ENCODE results near the gene PAX5. TPM values are rescaled to one million over a fixed set of nuclear protein-coding genes. Genes with fewer than 3 reads are reported as not detected.
A peak's percentile ranks its signal among the peaks of the same experiment; 100 is the strongest.

PAX5 gene
- total RNA-seq, 6 experiments from 2014 or later = not detected

DNA sequence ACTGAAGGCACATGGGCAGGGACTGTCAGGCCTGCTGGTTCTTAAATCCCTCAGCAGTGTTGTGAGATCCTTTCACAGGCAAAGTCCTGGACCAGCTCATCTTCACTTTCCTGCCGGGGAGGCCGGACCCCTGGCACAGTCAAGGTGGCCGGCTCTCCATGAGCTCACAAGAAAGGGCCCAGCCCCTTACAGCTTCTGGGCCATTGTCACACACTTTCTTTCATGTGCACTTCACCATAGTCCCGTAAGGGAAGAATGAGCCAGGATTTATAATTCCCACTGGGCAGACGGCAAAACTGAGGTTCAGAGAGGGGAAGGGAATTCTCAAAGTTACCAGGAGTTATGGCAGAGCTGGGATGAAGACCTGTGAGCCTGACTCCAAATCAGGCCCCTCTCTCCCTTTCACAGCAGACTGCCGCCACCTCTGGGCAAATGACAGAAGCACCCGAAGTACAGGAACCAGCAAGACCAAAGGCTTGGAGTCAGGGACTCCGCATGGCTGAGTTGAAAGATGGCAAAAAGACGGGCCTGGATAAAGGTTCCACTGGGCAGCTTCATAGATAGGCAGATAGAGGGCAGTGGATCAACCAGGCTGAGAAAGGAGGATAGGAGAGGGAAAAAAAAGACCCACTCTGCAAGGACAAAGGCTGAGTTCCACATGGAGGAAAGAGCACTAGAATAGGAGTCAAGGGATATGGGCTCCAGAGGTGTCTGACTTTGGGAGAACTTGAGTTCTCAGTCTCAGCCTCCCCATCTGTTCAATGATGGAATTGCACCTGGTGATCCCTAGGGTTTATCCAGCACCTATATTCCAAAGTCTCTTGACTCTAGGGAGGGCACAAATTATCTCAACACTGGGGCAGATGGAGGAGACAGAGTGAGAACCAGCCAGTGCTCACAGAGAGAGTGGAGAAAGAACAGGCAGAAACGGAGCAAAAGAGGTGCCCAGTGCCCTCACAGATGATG lies 128.7 kb downstream of the PAX5 start:
- Mint-ChIP-seq H3K36me3 (ENCODE audit: low read depth) (no peaks in the 10 kb centered on the region), H3K27me3 (ENCODE audit: insufficient read depth) (peaks cover 62% of the 10 kb centered on the region), H3K9me3 (no peaks in the 10 kb centered on the region), H3K4me3 (no peak overlapping the region), H3K27ac (no peak overlapping the region), H3K4me1 (ENCODE audit: low read depth) (no peaks in the 10 kb centered on the region)
- no peak for DNase-seq
- TF ChIP-seq, protein P1, sequence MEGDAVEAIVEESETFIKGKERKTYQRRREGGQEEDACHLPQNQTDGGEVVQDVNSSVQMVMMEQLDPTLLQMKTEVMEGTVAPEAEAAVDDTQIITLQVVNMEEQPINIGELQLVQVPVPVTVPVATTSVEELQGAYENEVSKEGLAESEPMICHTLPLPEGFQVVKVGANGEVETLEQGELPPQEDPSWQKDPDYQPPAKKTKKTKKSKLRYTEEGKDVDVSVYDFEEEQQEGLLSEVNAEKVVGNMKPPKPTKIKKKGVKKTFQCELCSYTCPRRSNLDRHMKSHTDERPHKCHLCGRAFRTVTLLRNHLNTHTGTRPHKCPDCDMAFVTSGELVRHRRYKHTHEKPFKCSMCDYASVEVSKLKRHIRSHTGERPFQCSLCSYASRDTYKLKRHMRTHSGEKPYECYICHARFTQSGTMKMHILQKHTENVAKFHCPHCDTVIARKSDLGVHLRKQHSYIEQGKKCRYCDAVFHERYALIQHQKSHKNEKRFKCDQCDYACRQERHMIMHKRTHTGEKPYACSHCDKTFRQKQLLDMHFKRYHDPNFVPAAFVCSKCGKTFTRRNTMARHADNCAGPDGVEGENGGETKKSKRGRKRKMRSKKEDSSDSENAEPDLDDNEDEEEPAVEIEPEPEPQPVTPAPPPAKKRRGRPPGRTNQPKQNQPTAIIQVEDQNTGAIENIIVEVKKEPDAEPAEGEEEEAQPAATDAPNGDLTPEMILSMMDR (IDR thresholded peaks at IDR 0.05) = peak; percentile 56

DNA sequence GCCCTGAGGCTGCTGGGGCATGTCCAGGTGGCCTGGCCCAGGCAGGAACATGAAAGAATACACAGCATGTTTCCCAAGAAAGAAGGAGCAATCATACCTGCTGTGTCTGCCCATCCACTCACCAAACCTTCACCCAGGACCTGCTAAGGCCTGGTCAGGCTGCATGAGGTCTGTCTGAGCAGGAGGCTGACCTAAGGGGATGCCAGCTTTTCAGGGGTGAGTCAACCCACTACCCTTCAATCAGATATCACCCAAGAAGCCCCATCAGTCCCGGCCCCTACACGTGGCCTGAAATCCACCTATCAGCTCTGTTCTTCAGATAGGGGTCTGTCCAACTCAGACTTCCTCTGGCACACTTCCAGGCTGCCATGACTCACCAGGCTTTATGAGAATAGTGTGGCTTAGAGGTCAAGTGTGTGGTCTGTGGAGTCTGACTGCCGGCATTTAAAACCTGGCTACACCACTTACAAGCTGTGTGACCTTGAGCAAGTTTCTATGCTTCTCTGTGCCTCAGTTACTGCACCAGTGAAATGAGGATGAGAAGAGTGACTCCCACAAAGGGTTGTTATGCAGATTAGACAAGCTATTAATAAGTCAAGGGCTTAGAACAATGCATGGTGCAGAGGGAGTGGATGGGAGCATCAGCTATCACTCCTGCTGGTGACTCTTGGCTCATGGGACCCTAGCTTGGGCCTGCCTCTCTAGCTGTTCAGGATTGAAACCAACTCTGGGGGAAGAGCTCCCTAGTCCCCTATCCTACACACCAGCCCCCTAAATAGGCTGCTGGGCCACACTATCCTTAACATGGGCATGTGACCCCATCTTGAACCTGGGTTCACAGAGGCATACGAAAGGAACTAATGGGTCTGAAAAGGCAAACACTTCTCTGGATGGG lies 130.3 kb downstream of the PAX5 start:
- peak; percentile 70 for DNase-seq
- TF ChIP-seq, protein P1 (IDR thresholded peaks at IDR 0.05) = no peak
- Mint-ChIP-seq H3K4me1 (ENCODE audit: low read depth) (no peaks in the 10 kb centered on the region), H3K36me3 (ENCODE audit: low read depth) (no peaks in the 10 kb centered on the region), H3K27ac (no peak overlapping the region), H3K27me3 (ENCODE audit: insufficient read depth) (peaks cover 59% of the 10 kb centered on the region), H3K9me3 (no peaks in the 10 kb centered on the region), H3K4me3 (no peak overlapping the region)

DNA sequence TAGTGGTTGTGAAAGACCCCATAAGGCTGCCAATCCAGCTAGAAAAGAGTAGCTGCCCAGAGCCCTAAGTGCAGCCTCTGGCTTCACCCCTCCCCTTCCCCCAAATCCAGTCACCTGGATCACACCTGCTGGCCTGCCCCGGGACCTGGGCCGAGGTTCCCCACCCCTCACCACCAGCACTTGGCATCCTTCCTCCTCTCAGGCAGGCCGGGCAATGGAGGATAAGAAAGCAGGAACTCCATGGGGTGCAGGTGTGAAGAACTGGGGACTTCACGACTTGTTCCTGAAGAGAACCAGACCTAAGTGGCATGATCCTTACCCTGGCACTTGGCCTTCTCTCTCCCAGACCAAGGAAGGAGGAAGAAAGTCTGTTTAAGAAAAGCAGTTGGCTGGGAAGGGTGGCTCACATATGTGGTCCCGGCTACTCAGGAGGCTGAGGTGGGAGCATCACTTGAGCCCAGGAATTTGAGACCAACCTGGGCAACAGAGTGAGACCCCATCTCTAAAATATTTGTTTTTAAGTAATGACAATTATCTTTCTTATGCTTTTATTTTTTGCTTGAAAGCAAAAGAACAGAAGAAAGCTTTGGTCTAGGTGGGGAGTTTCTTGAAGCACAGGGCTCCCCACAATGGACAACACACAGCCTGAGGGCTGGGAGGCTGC lies 131.1 kb downstream of the PAX5 start:
- DNase-seq = no peak
- Mint-ChIP-seq H3K4me1 (ENCODE audit: low read depth) (no peaks in the 10 kb centered on the region), H3K9me3 (no peaks in the 10 kb centered on the region), H3K27me3 (ENCODE audit: insufficient read depth) (peaks cover 61% of the 10 kb centered on the region), H3K27ac (no peak overlapping the region), H3K36me3 (ENCODE audit: low read depth) (no peaks in the 10 kb centered on the region), H3K4me3 (no peak overlapping the region)
- TF ChIP-seq, protein P1 (IDR thresholded peaks at IDR 0.05) = no peak

DNA sequence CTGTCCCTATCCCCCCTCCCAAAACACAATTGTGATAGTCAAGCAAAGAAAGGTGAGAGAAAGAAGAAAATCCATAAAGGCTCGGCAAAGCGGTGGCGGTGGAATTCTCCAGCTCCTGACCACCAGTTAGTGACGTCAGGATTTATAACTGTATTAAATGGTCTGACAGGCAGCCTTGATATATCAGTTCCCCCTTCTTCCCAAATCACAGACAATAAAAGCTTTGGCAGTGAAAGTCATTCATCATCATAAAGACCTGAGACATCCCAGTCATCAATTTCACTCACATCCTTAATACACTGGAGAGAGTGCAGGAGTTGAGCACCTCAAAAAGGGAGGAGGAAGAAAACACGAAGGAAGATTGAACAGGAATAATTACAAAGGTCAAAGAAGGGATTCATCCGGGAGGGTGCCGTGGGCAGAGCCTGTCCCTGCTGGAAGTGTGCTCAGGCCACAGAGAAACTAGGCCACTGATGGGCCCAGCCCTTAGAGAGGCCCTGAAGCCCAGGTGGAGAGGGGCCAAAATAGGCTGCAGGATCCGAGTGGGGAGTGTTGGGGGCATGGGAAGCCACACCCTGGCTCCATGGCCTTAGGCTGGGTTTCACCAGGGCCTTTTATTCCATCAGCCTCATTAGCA lies 131.9 kb downstream of the PAX5 start:
- DNase-seq = no peak
- H3K4me1 Mint-ChIP-seq (ENCODE audit: low read depth) = no peaks in the 10 kb centered on the region
- no peaks in the 10 kb centered on the region for H3K36me3 Mint-ChIP-seq (ENCODE audit: low read depth)
- peaks cover 63% of the 10 kb centered on the region for H3K27me3 Mint-ChIP-seq (ENCODE audit: insufficient read depth)
- no peak overlapping the region for H3K27ac Mint-ChIP-seq
- no peaks in the 10 kb centered on the region for H3K9me3 Mint-ChIP-seq
- H3K4me3 Mint-ChIP-seq = no peak overlapping the region
- TF ChIP-seq, protein P1 (IDR thresholded peaks at IDR 0.05) = no peak

DNA sequence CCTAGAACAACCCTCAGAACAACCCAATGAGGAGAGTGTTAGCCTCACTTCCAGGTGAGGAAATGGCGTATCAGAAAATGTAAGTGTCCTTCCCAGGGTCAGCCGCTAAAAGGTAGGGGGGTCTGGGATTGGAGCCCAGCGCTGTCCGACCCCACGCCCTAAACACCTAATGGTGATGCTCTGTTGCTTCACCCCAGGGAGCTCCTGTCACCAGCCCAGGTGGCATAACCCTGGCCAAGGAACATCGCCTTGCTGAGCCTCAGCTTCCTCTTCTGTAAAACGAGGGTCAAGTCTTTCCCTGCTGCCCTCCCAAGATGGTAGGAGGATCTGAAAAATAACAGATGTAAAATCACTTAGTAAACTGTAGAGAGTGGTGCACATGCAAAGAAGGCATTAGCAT lies 132.5 kb downstream of the PAX5 start:
- no peak overlapping the region for H3K4me3 Mint-ChIP-seq
- TF ChIP-seq, protein P1 (IDR thresholded peaks at IDR 0.05) = no peak
- DNase-seq = no peak
- no peaks in the 10 kb centered on the region for H3K36me3 Mint-ChIP-seq (ENCODE audit: low read depth)
- no peak overlapping the region for H3K27ac Mint-ChIP-seq
- H3K4me1 Mint-ChIP-seq (ENCODE audit: low read depth) = no peaks in the 10 kb centered on the region
- H3K27me3 Mint-ChIP-seq (ENCODE audit: insufficient read depth) = peaks cover 65% of the 10 kb centered on the region
- H3K9me3 Mint-ChIP-seq = no peaks in the 10 kb centered on the region

Data from HFFc6 (cell line).